Peyer's patch (tissue), 4 donors: Measurements from ENCODE around the gene CCDC88A.

ENCODE experiments used
- CTCF ChIP-seq, 6 experiments: fragments of 450-650 bp in 4 of 6; fragments of 200-600 bp in 2 of 6; sonication (generic) in 1 of 6; IDR thresholded peaks; one replicate each; pipeline ENCODE4 v1.5.1; 2017 to 2019; ENCODE audit warnings: antibody characterized with exemption in 6 of 6, mild to moderate bottlenecking in 3 of 6, moderate library complexity in 1 of 6
- POLR2A ChIP-seq, 2 donors: fragments of 450-650 bp; IDR thresholded peaks; one replicate each; pipeline ENCODE4 v1.5.1; 2017; ENCODE audit warnings: antibody characterized with exemption in 2 of 2, mild to moderate bottlenecking in 2 of 2, moderate library complexity in 2 of 2

GRCh38 chr2:55364189-55365055 lies 55.2 kb downstream of the CCDC88A start:
- TF ChIP-seq CTCF (IDR thresholded peaks at IDR 0.05), result no peak
- no peak for TF ChIP-seq POLR2A (IDR thresholded peaks at IDR 0.05)
